GM19397 (cell line): Measurements from ENCODE around the gene CHD8.
"Not testable (repeated sequence)": the region's sequence is repeated elsewhere in the genome, so short reads cannot be mapped to it uniquely, and the experiment has no call there.

Experiments
- ATAC-seq: cut with Tn5 transposase; IDR thresholded peaks from one replicate; pipeline ENCODE4 v1.9.1; 2021; ENCODE audit warnings: mild to moderate bottlenecking, moderate library complexity; ENCODE audit not compliant: unreplicated experiment

Gene CHD8, protein sequence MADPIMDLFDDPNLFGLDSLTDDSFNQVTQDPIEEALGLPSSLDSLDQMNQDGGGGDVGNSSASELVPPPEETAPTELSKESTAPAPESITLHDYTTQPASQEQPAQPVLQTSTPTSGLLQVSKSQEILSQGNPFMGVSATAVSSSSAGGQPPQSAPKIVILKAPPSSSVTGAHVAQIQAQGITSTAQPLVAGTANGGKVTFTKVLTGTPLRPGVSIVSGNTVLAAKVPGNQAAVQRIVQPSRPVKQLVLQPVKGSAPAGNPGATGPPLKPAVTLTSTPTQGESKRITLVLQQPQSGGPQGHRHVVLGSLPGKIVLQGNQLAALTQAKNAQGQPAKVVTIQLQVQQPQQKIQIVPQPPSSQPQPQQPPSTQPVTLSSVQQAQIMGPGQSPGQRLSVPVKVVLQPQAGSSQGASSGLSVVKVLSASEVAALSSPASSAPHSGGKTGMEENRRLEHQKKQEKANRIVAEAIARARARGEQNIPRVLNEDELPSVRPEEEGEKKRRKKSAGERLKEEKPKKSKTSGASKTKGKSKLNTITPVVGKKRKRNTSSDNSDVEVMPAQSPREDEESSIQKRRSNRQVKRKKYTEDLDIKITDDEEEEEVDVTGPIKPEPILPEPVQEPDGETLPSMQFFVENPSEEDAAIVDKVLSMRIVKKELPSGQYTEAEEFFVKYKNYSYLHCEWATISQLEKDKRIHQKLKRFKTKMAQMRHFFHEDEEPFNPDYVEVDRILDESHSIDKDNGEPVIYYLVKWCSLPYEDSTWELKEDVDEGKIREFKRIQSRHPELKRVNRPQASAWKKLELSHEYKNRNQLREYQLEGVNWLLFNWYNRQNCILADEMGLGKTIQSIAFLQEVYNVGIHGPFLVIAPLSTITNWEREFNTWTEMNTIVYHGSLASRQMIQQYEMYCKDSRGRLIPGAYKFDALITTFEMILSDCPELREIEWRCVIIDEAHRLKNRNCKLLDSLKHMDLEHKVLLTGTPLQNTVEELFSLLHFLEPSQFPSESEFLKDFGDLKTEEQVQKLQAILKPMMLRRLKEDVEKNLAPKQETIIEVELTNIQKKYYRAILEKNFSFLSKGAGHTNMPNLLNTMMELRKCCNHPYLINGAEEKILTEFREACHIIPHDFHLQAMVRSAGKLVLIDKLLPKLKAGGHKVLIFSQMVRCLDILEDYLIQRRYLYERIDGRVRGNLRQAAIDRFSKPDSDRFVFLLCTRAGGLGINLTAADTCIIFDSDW (N-terminal part only)

DNA sequence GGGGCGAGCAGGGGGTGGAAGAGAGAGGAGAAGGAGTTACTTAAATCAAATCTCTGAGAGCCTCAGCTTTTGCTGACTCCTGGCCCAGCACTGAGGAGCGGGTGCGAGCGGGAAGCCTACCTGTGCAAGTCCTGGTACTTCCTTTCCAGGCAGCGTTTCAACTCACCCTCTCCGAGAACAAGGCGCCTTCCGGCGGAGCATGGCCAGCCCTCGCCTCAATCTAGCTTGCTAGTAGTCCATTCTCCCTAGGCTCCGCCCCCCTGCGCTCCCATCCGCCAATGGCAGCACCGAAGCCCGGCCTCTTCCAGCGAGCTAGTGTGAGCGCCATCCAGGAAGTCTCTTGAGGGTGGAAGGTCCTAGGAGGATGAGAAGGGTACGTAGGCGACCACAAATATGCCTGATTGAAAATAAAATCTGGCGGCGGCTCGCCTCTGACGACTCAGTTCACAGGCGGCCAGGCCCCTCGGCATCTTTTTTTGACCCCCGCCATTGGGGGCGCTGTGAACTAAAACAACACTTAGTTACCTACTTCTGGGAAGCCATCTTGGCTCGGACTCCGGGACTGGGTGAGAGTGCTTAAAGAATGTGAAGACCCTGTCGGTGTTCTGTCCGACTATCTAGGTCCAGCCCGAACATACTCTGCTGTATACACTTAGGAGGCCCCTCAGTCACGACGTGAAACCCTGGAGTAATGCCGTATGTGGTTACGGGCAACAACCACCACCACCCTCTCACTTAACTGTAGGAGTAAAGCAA, at the start of gene CHD8:
Gene CHD8, minus strand, starts transcription at position 212 of the 756 bp plus-strand sequence. CDS start 24,480 bp downstream, outside the sequence.
- ATAC-seq: peak; percentile 97

DNA sequence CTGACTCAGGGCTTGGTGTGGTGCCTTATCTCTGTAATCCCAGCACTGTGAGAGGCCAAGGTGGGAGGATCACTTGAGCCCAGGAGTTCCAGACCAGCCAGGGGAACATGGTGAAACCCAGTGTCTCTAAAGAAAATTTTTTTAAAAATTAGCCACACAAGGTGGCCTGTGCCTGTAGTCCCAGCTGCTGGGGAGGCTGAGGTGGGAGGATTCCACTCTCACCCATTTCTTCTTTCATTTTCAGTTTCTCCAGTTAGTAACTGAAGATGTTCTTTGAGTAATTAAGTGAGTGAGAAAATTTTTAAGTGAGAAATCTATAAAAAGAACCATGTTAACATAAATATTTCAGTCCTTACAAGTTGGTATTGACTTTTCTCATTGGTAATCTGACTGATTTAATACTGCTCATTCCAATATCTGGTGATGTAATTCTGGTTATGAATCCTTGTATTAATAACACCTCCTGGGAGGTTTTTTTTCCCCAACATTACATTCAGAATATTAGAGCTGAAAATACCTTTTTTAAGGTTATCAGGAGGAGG, 49.2 kb upstream of the CHD8 start:
- ATAC-seq: peak; percentile 57

DNA sequence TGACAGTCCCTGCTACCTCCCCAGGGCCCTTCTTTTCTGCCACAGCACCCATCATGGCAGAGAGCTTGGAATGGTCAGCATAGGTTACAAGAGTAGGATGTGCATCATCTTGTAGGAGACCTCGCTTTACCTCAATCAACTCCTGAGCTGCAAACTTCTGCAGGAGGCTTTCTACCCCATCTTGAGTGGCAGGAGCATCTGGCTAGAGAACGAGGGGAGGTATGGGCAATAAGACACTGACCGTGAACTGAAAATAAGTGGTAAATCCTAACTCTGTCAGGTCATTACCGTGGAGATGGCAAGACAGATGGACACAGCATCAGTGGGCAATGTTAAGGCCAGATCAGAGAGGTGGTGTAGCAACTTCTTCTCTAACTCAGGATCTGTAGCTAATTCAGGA, 47.5 kb upstream of the CHD8 start:
- ATAC-seq: no peak

DNA sequence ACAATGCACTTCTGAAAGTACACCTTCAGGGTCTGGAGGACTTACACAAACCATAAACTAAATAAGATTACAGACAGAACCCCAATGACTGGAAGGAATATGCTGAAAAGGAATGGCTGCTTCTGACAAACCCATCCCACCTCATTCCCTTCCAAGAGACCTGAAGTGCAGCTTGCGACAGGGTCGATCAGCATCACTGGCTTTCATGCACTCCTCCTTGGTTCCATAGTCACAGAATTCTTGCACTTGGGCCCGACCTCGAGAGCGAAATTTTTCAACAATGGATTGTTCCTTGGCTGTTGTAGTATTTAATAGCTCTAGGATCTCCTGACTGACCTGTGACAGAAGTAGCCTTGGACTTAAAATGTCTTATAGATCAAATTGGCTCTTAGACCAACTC, 45.6 kb upstream of the CHD8 start:
- ATAC-seq: no peak

DNA sequence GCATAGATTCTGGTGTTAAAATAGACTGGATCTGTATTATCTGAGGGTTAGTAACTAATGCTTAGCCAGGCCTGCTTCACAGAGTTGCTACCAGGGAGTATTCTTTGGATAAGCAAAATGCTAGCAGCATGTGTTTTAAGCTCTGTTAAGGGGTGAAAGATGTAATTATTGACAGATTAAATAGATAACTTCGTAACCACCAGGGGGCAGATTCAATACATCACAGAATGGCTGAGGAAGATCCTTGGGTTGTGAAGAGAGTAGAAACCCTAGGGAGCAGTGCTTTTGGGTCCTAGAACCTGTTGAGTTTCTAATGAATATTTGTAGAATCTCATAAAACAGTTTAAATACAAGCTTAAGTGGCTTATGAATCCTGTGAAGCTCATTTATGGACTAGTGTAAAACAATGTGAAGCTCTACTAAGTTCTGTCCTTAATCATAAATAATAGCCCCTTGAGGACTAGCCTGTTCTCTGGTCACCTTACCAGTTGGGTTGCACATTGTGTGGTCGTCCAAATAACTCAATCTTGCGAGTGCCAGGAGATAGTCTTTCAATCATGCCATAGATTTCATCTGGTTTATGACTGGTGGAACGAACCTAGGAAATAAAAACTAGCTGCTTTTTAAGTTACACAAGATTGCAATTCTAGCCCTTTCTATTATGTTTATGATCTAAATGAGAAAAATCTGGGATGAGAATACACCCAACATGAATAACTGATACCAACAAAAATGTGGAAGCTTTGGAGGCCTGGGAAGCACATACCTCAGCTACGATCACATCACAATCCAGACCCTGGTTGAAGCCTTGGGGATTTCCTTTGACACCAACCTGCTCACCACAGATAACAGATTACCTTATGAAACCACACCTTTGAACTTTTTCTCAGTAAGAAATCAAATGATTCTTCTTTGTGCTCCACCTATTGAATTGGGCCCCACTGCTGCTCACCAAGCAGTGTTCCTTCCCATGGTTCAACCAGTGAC, 42.9 kb upstream of the CHD8 start:
- ATAC-seq: no peak

DNA sequence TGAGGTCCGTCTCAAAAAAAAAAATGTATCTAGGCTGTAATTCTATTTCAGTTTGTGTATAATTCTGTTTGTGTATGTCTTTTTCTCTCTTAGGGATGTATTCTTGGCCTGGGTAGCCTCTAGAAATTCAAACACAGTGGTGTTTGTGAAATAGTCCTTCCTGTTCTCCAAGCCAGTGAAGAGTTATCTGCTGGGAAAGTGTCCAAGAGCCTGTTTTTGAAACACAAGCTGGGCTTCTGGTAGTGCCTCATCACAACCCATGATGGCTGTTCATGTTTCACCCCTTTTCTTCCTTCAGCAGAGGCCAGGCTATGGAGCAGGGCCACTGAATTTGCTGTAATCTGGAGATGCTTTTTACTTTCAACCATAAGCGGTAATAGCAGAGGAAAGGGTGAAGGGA, 40.5 kb upstream of the CHD8 start:
- no peak for ATAC-seq

DNA sequence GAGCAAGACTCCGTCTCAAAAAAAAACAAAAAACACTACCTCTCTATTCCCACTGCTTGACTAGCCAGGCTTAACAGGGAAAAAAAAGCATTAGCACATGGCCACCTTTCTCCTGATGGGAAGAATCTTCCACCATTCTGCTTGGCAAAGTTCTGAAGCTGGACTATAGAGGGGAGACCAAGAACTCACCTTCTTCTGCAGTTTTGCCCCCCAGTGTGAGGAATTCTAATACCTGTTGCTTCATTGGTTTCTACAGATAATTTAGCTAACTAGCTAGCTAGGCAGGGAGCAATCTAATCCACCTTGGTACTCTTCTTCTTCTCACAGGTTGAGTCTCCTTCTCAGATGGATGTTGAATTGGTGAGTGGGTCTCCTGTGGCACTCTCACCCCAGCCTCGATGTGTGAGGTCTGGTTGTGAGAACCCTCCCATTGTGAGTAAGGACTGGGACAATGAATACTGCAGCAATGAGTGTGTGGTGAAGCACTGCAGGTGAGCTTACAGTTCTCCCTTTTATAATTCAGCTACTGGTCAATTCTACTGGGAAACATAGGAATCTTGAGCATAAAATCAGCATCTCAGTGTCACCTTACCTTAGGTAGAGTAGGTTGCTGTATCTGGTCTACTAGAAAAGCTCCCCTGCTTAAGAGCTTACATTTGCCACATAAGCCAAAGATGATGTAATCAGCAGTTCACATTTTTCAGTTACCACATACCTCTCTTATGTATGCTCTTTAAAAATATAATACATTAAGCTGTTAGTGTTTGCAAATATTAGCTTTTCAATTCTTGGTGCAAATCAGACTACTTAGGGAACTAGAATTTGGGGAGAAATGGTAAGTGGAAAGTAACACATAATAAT, 39.2 kb upstream of the CHD8 start:
- no peak for ATAC-seq

DNA sequence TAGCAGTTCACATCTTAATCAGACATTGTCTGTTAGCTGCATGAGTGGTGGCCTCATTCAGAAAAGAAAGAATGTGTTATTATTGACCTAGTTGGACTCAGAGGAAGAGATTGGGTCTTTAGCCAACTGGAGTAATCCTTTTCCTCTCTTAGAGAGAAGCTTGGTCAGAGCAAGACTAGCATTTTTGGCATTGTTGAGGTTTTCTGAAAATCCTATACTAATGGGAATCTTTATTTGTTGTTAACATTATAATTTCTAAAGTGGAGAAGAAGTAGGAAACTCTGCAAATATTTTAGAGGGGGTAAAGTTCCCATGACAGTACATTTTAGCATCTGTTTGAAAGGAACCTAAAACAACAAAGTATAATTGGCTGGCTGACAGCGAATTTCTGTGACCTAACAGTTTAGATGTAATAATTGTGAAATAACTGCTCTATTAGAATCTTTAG, 30.7 kb upstream of the CHD8 start:
- no peak for ATAC-seq

DNA sequence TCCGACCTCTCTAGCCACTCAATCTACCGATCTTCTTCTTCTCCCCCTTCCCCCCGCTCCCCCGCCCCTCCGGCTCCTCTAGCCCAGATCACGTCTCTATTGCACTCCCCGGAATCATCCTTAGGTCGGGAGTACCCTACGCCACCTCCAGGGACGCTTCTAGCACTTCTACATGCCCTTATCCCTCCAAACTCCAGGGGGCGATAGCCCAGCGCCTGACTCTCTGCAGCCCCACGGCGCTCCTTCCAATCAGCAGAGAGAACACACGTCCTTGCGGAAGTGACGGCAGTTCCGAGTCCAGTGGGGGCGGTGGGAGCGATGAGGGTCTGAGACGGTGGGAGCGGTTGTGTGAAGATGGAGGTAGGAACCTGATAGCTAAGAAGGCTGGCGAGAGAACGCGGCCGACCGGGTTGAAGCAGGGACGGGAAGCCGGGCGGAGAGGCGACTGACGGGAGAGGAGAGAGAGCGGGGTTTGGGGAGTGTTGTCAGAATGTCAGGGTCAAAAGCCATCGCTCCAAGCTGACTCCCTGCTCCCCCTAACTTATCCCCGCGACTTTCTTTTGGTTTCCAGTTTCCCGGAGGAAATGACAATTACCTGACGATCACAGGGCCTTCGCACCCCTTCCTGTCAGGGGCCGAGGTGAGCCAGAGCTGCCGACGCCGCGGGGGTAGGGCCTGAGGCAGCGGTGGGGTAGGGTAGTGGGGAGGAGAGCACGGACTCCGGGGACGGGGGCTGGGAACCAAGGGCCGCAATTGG, 21.2 kb upstream of the CHD8 start, which contains the start of the genes RAB2B and TOX4:
Gene RAB2B, minus strand, starts transcription at position 35 of the 757 bp plus-strand sequence. CDS start 87 bp downstream, outside the sequence.
Gene TOX4, plus strand, starts transcription at position 271 of the 757 bp plus-strand sequence. Its CDS starts 84 bp downstream, at position 355.
- peak; percentile 99 for ATAC-seq

DNA sequence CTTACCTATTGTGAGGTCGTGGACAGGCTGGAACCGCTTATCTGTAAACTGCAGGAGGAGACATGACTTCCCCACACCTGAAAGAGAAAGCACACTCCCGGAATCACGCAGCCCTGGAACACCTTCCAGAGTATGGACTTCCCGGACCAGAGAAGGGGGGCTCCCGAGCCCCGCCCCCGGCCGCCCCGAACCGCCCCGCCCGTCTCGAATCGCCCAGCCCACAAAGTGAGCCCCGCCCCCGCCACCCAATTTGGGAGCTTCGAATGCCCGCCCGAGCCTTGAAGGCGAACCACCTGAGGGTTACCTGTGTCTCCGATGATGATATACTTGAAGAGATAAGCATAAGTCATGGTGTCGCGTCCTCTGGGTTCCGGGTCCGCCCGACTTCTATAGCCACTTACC, 20.6 kb upstream of the CHD8 start:
- peak; percentile 33 for ATAC-seq

DNA sequence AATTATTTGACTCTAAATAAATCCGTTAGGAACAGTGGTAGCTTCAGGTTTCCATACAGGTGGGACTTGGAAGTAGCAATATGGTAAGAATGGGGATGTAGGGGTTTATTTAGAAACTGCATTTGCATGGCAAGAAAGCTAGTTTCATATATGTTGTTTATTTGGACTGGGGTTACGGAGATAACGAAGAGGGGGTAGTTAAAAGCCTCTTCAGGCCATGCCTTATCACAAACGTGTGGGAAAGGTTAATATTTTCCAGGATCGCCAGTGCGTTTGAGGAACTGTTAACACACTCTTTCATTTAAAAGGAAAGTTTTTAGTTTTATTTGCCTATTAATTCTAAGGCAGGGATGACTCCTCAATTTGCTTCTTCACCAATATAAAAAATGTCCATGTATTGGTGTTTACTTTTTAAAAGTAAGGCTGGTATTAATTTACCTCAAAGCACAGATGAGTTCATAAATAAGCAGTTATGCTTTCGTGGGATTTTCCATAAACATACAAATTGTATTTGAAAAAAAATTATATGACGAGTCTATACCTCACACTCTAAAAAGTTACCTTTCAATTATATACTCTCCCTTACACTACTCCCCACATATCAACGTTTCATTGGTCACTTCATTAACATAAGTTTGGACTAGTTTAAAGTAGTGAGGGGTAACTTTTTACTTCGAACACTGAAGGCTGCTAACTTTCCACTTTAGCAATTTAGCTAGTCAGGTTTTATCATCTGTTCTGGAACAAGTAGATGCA, 20.0 kb upstream of the CHD8 start:
- no peak for ATAC-seq

DNA sequence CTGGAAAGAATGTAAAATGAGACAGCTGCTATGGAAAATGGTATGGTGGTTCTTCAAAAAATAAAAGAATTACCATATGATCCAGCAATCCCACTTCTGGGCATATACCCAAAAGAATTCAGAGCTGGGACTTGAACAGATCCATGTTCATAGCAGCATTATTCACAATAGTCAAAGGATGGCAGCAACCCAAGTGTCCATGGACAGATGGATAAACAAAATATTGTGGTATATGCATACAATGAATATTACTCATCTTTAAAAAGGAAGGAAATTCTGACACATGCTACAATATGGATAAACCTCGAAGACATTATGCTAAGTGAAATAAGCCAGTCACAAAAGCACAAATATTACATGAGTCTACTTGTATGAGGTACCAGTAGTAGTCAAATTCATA, 11.7 kb upstream of the CHD8 start:
- ATAC-seq: no peak

DNA sequence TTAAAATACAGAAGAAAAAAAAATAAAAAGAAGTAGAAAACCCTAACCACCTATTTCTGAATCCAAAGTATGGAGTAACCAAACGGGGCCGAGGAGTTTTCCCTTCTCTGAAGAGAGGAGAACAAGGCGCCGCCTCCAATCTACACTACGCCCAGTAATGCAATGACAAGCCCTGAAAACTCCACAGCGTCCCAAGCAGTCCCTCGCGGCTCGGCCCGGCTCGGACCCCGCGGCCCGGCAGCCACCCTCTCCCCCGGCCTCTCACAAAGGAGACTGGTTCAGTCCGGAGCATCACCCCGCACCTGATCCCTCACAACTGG, 371 bp downstream of the CHD8 start:
- ATAC-seq: peak; percentile 23

DNA sequence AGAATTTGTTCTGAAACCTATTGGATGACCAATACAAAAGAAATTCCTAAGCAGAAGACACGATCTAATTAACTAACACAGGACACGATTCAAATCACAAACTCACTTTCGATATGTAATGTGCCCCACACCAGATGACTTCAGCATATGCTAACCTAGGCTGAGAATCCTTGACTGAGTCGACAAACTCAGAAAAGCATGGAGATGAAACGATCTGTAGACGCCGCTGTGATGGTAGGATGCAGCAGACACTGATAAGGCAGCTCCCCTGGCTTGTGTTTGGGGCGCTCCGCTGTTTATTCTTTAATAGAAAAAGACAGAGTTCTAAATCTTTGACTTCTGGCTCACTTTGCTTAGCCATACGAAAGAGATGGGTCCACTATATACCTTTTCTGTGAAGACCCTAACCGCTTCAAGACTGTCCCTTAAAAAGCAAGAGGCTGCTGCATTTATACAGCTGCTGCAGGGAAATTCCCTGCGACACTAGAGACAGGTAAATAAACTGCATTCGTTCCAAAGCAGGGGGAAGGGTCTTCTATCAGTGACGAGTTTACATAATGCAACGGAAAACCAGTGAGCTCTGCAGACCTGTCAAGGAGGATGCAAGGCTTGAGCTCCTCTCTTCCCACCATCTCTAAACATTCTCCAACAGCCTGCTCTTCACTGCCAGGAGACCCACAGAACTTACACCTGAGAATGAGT, 929 bp downstream of the CHD8 start:
- no peak for ATAC-seq

DNA sequence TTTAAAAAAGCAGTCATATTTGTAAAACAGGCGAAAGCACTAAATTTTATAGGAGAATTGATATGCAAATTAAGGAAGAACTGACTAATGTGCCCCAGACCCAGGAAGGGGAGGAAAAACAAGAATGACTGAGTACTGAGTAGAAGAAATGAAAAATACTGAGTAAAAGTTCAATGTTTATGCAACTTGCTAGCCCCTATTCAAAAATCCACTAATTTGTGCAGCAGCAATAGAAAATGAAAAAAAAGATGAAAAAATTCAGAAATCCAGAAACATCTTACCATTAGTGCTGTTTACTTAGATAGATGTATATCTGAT, 6.1 kb downstream of the CHD8 start:
- ATAC-seq: no peak

DNA sequence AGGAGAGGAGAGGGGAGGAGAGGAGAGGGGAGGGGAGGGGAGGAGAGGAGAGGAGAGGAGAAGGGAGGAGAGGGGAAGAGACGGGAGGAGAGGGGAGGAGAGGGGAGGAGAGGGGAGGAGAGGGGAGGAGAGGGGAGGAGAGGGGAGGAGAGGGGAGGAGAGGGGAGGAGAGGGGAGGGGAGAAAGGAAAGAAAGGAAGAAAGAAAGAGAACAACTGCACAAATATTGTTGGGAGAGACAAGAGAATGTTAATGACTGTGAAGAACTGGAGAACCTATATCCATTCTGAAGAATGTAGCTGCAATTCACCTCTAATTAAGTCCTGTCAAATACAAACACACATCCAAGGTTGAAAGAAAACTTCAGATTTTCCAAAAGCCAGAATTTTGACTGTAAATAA, 13.3 kb downstream of the CHD8 start:
- not testable (repeated sequence) for ATAC-seq
